Panc1 (cell line): ENCODE results near the gene SERTAD1. TPM values are rescaled to one million over a fixed set of nuclear protein-coding genes. Genes with fewer than 3 reads are reported as not detected.

ENCODE experiments used
- ATAC-seq: fragments of 200-7000 bp; cut with Tn5 transposase; 2 replicates; pipeline ENCODE4 v1.9.1; 2020; ENCODE audit warnings: mild to moderate bottlenecking, moderate library complexity
- BruUV-seq: library from RNA; stranded (reverse); fragments of 400-500 nt; replicated peaks from 2 replicates; lab custom pipeline; 2021; lab: Mats Ljungman, UMichigan
- CTCF ChIA-PET: fragments of 300-600 bp; sonication (Branson Sonifier 250); formaldehyde crosslinking; loops from one replicate; lab custom pipeline; 2022; ENCODE audit warnings: antibody characterized with exemption; lab: Charles Lee
- POLR2A ChIA-PET: fragments of 300-600 bp; sonication (Branson Sonifier 250); formaldehyde crosslinking; loops from one replicate; lab custom pipeline; 2022; ENCODE audit warnings: antibody characterized with exemption; lab: Charles Lee
- DNase-seq: peaks from one replicate; pipeline ENCODE4 v3.0.0-alpha.2; 2010; ENCODE audit warnings: low read depth, low spot score
- H3K27ac ChIP-seq: 2 replicates; pipeline ENCODE4 v1.5.1; 2011; ENCODE audit warnings: mild to moderate bottlenecking, low read length, inconsistent platforms
- H3K27me3 ChIP-seq: fragments of 200-500 bp; sonication (Bioruptor generic); 2 replicates; pipeline ENCODE4 v1.6.0; 2014; ENCODE audit warnings: low read length, inconsistent platforms; ENCODE audit not compliant: control insufficient read depth, insufficient read depth
- H3K36me3 ChIP-seq: fragments of 200-500 bp; sonication (Bioruptor generic); 2 replicates; pipeline ENCODE4 v1.5.1; 2014; ENCODE audit warnings: inconsistent platforms, mild to moderate bottlenecking, low read length, moderate library complexity; ENCODE audit not compliant: control insufficient read depth, insufficient read depth
- H3K4me1 ChIP-seq: 2 replicates; pipeline ENCODE4 v1.5.1; 2011; ENCODE audit warnings: inconsistent platforms, mild to moderate bottlenecking, low read length, moderate library complexity; ENCODE audit not compliant: control insufficient read depth, insufficient read depth
- H3K4me3 ChIP-seq, 2 experiments: 2 replicates each; pipeline ENCODE4 v1.5.1; 2011 to 2012; ENCODE audit warnings: low read depth in 2 of 2, low read length in 2 of 2, mild to moderate bottlenecking in 2 of 2, inconsistent platforms in 1 of 2, moderate library complexity in 1 of 2
- H3K9me3 ChIP-seq: fragments of 200-500 bp; sonication (Bioruptor generic); 2 replicates; pipeline ENCODE4 v1.5.1; 2014; ENCODE audit warnings: low read depth, mild to moderate bottlenecking, inconsistent platforms, low read length, moderate library complexity; ENCODE audit not compliant: control insufficient read depth, insufficient read depth
- CTCF ChIP-seq: fragments of 450-650 bp; IDR thresholded peaks from 2 replicates; pipeline ENCODE4 v1.5.1; 2017; ENCODE audit warnings: mild to moderate bottlenecking
- POLR2AphosphoS5 ChIP-seq: IDR thresholded peaks from 2 replicates; pipeline ENCODE4 v1.6.1; 2012; ENCODE audit warnings: mild to moderate bottlenecking, low read depth, low read length, moderate library complexity
- REST ChIP-seq, 2 experiments: IDR thresholded peaks; 2 replicates each; pipeline ENCODE4 v1.6.1; 2011 to 2012; ENCODE audit warnings: low read depth in 2 of 2, control low read depth in 1 of 2, low read length in 1 of 2, mild to moderate bottlenecking in 1 of 2, moderate library complexity in 1 of 2; ENCODE audit not compliant: insufficient read depth in 1 of 2
- SIN3A ChIP-seq: IDR thresholded peaks from 2 replicates; pipeline ENCODE4 v1.6.1; 2012; ENCODE audit warnings: low read depth, mild to moderate bottlenecking, low read length, moderate library complexity, borderline replicate concordance; ENCODE audit not compliant: insufficient read depth
- TCF7L2 ChIP-seq: IDR thresholded peaks from 2 replicates; pipeline ENCODE4 v1.6.1; 2011; ENCODE audit warnings: mild to moderate bottlenecking, low read depth, low read length, inconsistent platforms
- in situ Hi-C: cut with HindIII; loops from 2 replicates; pipeline ENCODE4 v1.10.0; 2016; ENCODE audit warnings: low sequenced_read_pairs, low pct_unique_long_range_greater_than_20kb
- intact Hi-C: fragments of 100-400 bp; cut with micrococcal nuclease; formaldehyde crosslinking; loops from one replicate; pipeline ENCODE4 v1.10.0; 2022; ENCODE audit not compliant: unreplicated experiment
- total RNA-seq: library from RNA; stranded (reverse); gene quantifications from one replicate; pipeline ENCODE4 v1.2.1, GENCODE V29; 2021; ENCODE audit not compliant: unreplicated experiment

SERTAD1 gene
- total RNA-seq, 1 experiment from 2014 or later: 13.4 TPM

GRCh38 chr19:40449506-40449905 lies 23.7 kb upstream of the SERTAD1 start:
- CTCF ChIA-PET: no interaction called here
- TF ChIP-seq REST (IDR thresholded peaks at IDR 0.05; ENCODE audit: insufficient read depth in 1 of 2, low read depth in 2 of 2, low read length in 1 of 2) (no peak), SIN3A (no peak), TCF7L2 (no peak), CTCF (no peak), POLR2AphosphoS5 (no peak)
- Histone ChIP-seq H3K4me3 (no peak overlapping the region), H3K27ac (no peak overlapping the region), H3K27me3 (no peaks in the 10 kb centered on the region), H3K36me3 (no peaks in the 10 kb centered on the region), H3K9me3 (no peaks in the 10 kb centered on the region), H3K4me1 (no peaks in the 10 kb centered on the region)
- intact Hi-C loops: no loop called here
- no peak for DNase-seq
- ATAC-seq: no peak
- POLR2A ChIA-PET: no interaction called here
- BruUV-seq: no TSS peak
- in situ Hi-C loops: no loop called here

GRCh38 chr19:40446263-40446784 lies 20.5 kb upstream of the SERTAD1 start:
- in situ Hi-C loops: no loop called here
- TF ChIP-seq POLR2AphosphoS5 (no peak), REST (IDR thresholded peaks at IDR 0.05; ENCODE audit: insufficient read depth in 1 of 2, low read depth in 2 of 2, low read length in 1 of 2) (no peak), TCF7L2 (no peak), SIN3A (no peak), CTCF (no peak)
- H3K27me3 ChIP-seq: no peaks in the 10 kb centered on the region
- peaks cover 3% of the 10 kb centered on the region for H3K36me3 ChIP-seq
- ChIA-PET CTCF (interaction anchor here (0.6 kb wide), 1 partner anchor 189 kb away, joined by 4 read pairs; no protein-coding TSS in a partner anchor), POLR2A (no interaction called here)
- intact Hi-C loops: no loop called here
- no peaks in the 10 kb centered on the region for H3K9me3 ChIP-seq
- DNase-seq (no peak), ATAC-seq (no peak)
- no peak overlapping the region for H3K27ac ChIP-seq
- no peak overlapping the region for H3K4me3 ChIP-seq
- no TSS peak for BruUV-seq
- H3K4me1 ChIP-seq: peaks cover 9% of the 10 kb centered on the region
